ENCODE results near the gene UNC45A. TPM values are rescaled to one million over a fixed set of nuclear protein-coding genes. Genes with fewer than 3 reads are reported as not detected.
A peak's percentile ranks its signal among the peaks of the same experiment; 100 is the strongest.

The UNC45A gene
- total and polyA plus RNA-seq, 2 of the 13 experiments (the other 11 are each of a cell fraction or from before 2014, with no cell fraction given) = 33.8 to 39.7 TPM

DNA sequence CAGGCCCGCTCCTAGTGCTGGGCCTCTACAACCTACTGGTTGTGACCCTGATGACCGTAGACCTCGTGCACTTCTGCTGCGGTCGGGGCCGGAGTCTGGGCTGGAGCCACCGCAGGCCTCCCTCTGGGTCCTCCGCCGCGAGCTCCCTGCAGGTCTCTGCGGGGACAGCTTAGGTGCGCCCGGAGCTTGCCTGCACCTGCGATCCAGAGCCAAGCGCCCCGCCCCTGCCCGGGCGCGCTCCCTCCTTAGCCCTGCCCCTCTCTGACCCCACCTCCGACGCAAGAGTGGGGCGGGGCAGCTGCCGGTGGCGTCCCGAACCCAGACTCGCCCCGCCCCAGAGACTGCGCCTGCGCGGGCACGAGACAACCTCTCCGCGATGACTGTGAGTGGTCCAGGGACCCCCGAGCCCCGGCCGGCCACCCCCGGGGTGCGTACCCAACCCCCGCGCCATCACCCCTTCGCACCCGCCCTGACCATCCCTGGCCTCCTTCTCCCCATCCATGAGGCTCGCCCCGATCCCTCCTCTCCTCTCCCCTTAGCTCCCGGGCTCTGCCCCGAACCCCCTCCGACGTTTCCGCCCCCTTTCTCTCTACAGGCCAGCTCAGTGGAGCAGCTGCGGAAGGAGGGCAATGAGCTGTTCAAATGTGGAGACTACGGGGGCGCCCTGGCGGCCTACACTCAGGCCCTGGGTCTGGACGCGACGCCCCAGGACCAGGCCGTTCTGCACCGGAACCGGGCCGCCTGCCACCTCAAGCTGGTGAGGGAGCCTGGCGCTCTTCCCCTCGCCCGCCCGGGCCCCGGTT lies at the start of gene UNC45A (continued):
- TF ChIP-seq TAF1 (CRISPR knock-in tag; IDR thresholded peaks at IDR 0.05) (peak; percentile 54), ZBTB21 (CRISPR knock-in tag; IDR thresholded peaks at IDR 0.05) (no peak), SP1 (IDR thresholded peaks at IDR 0.05) (no peak), SP1 (CRISPR knock-in tag; IDR thresholded peaks at IDR 0.05) (peak; percentile 59), ZNF160 (CRISPR knock-in tag; IDR thresholded peaks at IDR 0.05) (0 out of 2 replicates have a peak, but pooled peaks have one; percentile 11), RFX5 (IDR thresholded peaks at IDR 0.05; ENCODE audit: low read depth, low read length) (no peak), ZNF816 (CRISPR knock-in tag; IDR thresholded peaks at IDR 0.05; ENCODE audit: borderline replicate concordance) (no peak), ATF1 (CRISPR knock-in tag; IDR thresholded peaks at IDR 0.05) (no peak), LCORL (IDR thresholded peaks at IDR 0.05) (no peak), LCORL (CRISPR knock-in tag; IDR thresholded peaks at IDR 0.05) (peak; percentile 35; the same call in 1 of the 2 replicates), ZFP36 (IDR thresholded peaks at IDR 0.05; ENCODE audit: borderline replicate concordance, low read depth, low read length, partially characterized antibody) (no peak), ZNF737 (CRISPR knock-in tag; IDR thresholded peaks at IDR 0.05; ENCODE audit: borderline replicate concordance) (no peak), TCF7L2 (IDR thresholded peaks at IDR 0.05; ENCODE audit: low read depth, low read length) (no peak), MTF1 (CRISPR knock-in tag; IDR thresholded peaks at IDR 0.05) (no peak), ZNF550 (CRISPR knock-in tag; IDR thresholded peaks at IDR 0.05; ENCODE audit: borderline replicate concordance) (no peak), MBNL3 (CRISPR knock-in tag; conservative IDR thresholded peaks at IDR 0.05) (no peak), WIZ (CRISPR knock-in tag; IDR thresholded peaks at IDR 0.05) (no peak), THAP11 (CRISPR knock-in tag; IDR thresholded peaks at IDR 0.05) (no peak; the same call in 1 of the 2 replicates), NCOA1 (CRISPR knock-in tag; IDR thresholded peaks at IDR 0.05) (no peak), GATAD2A (CRISPR knock-in tag; IDR thresholded peaks at IDR 0.05) (peak; percentile 40)
- TF ChIP-seq, protein P1, sequence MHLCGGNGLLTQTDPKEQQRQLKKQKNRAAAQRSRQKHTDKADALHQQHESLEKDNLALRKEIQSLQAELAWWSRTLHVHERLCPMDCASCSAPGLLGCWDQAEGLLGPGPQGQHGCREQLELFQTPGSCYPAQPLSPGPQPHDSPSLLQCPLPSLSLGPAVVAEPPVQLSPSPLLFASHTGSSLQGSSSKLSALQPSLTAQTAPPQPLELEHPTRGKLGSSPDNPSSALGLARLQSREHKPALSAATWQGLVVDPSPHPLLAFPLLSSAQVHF (CRISPR knock-in tag; IDR thresholded peaks at IDR 0.05) = no peak
- TF ChIP-seq, protein P2, sequence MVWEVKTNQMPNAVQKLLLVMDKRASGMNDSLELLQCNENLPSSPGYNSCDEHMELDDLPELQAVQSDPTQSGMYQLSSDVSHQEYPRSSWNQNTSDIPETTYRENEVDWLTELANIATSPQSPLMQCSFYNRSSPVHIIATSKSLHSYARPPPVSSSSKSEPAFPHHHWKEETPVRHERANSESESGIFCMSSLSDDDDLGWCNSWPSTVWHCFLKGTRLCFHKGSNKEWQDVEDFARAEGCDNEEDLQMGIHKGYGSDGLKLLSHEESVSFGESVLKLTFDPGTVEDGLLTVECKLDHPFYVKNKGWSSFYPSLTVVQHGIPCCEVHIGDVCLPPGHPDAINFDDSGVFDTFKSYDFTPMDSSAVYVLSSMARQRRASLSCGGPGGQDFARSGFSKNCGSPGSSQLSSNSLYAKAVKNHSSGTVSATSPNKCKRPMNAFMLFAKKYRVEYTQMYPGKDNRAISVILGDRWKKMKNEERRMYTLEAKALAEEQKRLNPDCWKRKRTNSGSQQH (CRISPR knock-in tag; IDR thresholded peaks at IDR 0.05; ENCODE audit: low read depth) = no peak
- TF ChIP-seq, protein P3, sequence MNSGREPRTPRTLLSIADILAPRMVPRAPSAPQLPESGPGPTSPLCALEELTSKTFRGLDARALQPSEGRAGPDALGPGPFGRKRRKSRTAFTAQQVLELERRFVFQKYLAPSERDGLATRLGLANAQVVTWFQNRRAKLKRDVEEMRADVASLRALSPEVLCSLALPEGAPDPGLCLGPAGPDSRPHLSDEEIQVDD (CRISPR knock-in tag; IDR thresholded peaks at IDR 0.05; ENCODE audit: borderline replicate concordance) = no peak
- TF ChIP-seq, protein P4, sequence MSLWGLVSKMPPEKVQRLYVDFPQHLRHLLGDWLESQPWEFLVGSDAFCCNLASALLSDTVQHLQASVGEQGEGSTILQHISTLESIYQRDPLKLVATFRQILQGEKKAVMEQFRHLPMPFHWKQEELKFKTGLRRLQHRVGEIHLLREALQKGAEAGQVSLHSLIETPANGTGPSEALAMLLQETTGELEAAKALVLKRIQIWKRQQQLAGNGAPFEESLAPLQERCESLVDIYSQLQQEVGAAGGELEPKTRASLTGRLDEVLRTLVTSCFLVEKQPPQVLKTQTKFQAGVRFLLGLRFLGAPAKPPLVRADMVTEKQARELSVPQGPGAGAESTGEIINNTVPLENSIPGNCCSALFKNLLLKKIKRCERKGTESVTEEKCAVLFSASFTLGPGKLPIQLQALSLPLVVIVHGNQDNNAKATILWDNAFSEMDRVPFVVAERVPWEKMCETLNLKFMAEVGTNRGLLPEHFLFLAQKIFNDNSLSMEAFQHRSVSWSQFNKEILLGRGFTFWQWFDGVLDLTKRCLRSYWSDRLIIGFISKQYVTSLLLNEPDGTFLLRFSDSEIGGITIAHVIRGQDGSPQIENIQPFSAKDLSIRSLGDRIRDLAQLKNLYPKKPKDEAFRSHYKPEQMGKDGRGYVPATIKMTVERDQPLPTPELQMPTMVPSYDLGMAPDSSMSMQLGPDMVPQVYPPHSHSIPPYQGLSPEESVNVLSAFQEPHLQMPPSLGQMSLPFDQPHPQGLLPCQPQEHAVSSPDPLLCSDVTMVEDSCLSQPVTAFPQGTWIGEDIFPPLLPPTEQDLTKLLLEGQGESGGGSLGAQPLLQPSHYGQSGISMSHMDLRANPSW (CRISPR knock-in tag; IDR thresholded peaks at IDR 0.05; ENCODE audit: borderline replicate concordance) = no peak
- TF ChIP-seq, protein P5, sequence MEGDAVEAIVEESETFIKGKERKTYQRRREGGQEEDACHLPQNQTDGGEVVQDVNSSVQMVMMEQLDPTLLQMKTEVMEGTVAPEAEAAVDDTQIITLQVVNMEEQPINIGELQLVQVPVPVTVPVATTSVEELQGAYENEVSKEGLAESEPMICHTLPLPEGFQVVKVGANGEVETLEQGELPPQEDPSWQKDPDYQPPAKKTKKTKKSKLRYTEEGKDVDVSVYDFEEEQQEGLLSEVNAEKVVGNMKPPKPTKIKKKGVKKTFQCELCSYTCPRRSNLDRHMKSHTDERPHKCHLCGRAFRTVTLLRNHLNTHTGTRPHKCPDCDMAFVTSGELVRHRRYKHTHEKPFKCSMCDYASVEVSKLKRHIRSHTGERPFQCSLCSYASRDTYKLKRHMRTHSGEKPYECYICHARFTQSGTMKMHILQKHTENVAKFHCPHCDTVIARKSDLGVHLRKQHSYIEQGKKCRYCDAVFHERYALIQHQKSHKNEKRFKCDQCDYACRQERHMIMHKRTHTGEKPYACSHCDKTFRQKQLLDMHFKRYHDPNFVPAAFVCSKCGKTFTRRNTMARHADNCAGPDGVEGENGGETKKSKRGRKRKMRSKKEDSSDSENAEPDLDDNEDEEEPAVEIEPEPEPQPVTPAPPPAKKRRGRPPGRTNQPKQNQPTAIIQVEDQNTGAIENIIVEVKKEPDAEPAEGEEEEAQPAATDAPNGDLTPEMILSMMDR (CRISPR knock-in tag; IDR thresholded peaks at IDR 0.05) = peak; percentile 31; the same call in 1 of the 2 replicates

Data from HepG2 (cell line).